Measurements from ENCODE around the gene CDK14.

CDK14 gene

DNA sequence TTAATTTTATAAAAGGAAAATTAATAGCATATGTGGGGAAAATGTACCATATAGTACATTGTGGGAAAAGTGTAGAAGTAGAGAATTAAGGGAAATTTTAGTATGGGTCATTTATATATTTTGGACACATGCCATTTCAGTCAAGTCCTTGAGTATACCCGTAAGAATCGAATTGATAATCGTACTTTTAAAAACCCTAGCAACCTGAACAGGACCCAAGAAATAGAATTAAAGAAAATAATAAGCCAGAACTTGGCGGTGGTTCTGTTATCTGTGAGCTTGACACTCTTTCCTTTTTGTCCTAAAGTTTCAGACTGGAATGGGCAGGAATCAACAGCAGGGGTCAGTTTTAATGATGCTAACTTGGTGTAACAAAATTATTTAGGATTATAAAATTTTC, 221.0 kb downstream of the CDK14 start:
- no peak for DNase-seq

DNA sequence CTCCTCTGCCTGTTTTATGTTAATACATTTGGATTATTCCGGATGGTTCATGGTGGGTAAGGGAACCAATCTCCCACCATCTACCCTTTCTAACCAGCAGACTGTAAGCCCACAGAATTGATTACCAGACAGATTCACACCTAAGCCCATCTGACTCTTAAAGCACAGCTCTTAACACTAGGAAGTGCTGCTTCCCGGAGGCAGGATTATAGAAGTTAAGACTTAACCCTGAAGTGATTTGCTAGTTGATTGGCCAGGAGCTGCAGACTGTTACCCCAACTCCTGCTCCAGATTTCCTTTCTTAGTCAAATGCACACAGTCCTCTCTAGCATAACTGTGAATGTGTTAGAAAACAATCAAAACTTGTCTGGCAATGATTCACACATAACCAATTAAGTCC, 221.7 kb downstream of the CDK14 start:
- DNase-seq = no peak

DNA sequence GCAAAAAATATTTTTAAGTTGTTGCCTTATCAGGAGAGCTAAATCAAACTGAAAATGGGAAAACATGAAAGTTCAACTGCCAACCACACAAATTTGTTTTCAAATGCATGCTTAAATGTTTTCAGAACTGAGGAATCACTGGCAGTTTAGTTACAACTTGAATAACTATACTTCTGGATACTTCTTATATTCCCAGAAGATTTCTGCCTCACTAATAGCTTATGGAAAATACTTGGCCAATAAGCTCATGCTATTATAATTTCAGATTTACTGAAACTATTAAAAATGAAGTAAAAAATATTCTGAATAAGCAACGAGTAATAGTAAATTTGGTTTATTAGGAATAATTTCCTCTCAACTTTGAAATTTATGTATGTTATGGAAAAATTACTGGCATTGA, 222.2 kb downstream of the CDK14 start:
- DNase-seq = no peak

DNA sequence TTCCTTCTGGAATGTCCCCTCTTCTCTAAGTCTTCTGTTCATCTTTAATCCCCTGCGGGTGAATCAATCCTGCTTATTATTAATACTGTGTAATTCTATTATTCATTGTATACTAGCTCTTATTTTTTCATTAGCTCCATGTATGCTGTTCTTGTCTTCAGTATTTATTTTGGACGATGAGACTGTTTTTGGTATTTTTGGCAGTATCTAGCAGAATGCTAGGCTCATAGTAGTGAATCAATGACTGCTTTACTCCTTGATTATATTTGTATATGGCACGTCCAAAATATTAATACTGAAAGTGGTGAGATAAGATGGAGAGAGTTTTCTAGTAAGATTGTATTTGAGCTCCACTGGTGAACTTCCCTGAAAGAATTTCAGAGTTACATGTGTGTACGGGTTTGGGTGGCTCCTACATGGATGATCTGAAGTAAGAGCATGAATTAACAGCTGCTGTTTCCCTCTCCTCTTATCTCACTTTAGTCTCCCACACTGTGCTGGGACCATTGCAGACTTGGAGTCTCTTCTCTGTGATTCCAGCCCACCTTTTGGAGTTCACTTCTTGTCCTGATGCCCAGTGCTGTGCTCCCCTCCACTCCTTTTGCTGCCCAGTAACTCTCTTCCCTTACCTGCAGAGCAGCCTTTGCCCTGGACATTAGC, 226.0 kb downstream of the CDK14 start:
- DNase-seq = no peak

DNA sequence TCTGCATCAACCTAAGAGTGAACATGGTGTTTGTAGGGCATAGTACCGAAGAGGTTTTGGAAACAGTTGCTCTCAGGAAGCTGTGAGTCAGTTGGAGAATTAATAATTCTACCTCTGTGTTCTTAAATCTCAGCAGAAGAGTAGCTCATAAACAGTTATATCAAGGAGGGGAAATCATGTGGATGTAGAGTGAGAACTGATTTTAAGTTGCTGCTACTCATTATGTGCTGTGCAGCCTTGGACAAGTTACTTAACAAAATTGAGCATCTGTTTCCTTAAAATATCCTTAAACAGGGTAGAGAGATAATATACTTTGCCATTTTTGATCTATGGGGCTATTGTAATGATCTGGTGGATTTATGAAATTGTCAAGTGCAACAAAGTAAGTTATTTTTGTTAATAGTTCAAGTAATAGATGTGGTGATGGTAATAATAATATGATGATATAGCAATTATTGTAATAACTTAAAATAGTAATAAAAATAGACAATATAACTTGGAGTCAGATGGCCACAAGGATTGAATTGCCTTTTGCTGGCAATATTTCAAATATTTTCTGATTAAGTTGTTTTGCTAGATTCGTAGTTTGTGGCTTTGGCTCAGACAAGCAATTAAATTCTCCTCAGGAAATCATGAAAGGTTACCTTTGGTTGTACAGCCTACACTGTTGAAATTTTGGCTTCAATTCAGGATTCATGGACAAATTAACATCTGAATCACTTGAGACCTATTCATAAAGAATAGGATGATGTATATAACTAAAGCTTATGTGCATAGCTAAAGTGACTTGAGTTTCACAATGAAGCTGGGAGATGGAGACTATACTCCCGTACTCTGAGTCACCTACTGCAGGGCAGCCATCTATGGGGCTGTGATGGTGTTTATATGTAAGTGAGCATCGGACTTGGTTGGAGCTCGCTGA, 228.5 kb downstream of the CDK14 start:
- no peak for DNase-seq

DNA sequence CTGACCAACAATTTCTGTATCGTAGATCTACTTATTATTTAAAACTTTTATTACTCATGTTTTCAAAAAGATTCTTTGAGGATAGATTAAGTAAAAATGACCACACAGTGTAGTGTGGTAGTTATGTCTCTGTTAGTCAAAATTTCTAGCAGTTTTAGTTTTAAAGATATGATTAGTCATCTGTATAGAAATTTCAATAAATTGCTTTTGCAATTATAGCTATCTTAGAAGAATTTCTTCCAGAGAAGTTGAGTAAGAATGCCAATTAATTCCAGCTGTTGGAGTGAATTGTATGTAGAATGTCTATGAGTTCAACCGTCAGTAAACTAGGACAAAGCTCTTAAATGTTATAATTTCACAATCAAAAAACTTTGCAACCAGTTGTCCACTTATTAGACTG, 229.7 kb downstream of the CDK14 start:
- no peak for DNase-seq

DNA sequence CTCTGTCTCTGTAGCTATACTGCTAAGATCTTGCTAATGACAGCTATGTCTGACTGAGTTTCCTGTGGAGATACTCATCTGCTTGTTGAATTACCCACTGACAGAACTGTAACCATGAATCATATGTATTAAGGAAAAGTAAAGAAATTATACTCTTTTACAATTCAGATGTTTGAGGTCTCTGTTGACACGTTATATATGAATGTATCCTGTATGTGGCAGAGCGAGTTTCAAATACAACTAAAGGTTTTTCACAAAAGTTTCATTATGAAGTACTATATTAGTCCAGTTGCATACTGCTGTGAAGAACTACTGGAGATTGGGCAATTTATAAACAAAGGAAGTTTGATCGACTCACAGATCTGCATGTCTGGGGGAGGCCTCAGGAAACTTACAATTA, 232.5 kb downstream of the CDK14 start:
- no peak for DNase-seq

DNA sequence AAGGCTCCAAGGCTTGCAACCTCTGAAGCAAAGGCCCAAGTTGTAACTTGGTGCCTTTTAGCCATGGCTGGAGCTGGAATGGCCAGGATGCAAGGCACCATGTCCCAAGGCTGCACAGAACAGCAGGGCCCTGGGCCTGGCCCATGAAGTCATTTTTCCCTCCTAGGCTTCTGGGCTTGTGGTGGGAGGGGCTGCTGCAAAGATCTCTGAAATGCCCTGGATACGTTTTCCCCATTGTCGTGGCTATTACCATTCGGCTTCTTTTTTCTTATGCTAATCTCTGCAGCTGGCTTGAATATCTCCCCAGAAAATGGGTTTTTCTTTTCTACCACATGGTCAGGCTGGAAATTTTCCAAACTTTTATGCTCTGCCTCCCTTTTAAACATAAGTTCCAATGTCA, 234.2 kb downstream of the CDK14 start:
- no peak for DNase-seq

DNA sequence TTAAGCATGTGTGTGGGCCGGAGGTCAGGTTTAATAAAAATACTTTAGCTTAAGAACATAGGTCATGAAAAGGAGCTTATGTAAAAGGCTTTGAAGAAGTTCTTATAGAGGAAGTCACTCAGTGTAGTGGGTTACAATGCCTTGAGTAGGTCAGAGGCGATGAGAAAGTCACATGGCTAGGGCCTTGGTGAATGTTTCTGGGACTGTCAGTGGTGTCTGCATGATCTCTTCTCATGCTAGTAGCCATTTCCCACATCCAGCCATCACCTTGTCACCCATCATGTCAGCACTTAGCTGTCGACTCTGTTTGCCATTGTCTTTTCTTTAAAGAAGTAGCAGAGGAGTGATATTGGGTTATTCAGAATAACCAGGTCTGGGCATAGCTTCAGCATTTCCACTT, 236.6 kb downstream of the CDK14 start:
- no peak for DNase-seq

DNA sequence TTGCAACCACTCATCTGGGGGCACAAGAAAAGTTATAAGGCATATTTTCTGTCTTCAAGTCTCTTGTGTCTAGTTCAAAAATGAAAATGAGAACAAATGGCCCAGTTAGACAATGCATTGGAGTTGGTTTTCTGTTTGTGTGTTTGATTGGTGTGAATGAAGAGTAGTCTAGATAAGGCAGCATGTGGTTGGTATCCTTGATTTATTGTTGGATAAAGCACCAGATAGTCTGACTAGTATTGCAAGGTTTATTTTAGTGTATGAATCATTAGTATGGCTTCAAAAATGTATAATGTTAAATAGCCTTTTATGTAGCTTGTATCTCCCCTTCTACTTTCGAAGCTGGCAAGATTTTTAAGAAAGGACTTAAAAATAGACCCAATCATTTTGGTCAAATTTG, 237.3 kb downstream of the CDK14 start:
- DNase-seq = no peak

DNA sequence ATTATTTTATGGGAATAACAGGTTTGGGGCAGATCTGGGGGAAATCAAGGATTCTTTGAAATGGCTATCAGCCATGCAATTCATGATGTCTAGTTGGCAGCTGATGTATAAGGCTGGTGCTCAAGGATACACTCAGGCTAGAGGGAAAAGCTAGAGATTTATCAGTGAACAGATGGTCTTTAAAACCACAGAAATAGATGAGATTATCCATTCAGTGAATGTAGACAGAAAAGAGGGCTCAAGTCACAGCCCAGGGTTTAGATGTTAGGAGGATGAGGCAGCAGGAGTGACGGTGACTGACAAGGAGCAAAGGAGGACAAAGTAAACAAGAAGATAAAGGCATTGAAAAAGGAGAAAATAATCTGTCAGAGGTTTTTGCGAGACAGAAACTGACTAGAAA, 238.7 kb downstream of the CDK14 start:
- no peak for DNase-seq

DNA sequence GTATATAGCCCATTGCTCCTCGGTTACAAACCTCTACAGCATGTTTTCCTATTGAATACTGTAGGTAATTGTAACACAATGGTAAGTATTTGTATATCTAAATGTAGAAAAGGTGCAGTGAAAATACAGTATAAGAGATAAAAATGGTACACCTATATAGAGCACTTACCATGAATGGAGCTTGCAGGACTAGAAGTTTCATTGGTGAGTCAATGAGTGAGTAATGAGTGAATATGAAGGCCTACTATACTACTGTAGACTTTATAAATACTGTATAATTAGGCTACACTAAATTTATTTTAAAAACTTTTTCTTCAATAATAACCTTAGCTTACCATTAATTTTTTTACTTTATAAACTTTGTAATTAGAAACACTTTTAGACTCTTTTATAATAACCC, 239.7 kb downstream of the CDK14 start:
- no peak for DNase-seq

DNA sequence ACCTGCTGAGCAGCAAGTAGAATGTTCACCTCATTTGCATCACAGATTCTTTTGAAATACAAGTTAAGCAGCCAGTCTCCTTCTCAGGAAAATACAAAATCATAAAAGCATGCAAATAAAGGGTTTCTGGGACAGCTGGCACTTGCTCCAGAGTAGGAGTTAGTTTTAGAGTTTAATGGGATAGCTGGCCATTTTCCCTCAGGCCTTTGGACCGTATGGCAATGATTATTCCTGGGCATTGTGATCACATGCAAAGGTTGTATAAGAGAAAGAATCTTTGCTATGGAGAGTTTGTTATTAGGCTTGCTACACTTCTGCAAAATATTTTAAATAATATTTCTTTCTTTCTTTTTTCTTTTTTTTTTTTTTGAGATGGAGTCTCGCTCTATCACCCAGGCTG, 240.8 kb downstream of the CDK14 start:
- DNase-seq = no peak

DNA sequence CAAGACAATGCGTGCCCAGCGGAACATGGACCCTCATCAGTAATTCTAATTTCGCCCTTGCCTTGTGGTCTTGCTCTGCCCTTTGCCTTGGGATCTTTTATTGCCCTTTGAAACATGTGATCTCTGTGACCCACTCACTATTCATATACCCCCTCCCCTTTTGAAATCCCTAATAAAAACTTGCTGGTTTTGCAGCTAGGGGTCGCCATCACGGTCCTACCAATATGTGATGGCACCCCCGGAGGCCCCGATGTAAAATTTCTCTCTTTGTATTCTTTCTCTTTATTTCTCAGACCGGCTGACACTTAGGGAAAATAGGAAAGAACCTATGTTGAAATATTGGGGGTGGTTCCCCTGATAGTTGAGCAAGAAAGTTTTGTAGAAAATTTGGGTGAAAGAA, 242.7 kb downstream of the CDK14 start:
- DNase-seq = no peak

DNA sequence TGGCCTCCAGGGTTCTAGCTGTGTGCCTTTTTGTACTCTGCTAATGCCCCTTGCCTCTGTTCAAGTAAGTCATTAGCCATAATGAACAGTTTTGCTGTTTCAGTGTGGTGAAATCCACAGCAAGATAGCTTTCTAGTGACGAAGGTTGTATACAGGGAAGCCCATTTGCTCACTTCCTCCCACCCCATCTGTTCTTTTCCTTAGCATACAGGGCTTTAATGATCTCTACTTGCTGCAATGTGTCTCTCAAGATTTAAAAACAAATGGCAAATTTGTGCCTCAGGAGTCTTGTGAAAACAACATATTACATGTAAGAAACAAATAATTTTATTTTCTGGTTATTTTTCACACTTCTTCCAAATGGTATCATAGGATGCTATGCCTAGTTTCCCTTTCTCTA, 243.2 kb downstream of the CDK14 start:
- no peak for DNase-seq

DNA sequence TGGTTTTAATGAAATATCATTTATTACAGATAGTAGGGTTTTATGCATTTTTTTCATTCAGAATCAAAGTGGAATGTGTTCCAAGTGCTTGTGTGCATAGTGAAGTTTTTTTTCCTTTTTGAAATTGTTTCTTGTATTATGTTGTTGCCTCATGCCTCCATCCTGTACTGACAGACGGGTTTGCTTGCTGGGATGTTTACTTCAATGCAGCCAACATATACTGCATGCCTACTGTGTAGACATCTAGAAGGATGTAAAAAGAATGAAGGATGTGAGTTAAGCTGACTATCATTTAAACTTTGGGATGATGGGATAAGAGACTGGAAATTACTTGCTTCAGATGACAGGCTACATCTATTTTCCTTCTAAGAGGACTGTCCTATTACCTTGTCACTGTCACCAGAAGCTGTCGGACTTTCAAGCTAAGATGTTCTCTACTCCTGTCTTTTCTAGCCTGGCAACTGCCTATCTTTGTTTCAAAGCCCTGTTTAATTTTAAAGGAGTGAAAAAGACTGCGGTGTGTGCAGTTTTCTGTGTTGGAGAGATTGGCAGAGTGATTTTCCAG, 243.7 kb downstream of the CDK14 start:
- no peak for DNase-seq

DNA sequence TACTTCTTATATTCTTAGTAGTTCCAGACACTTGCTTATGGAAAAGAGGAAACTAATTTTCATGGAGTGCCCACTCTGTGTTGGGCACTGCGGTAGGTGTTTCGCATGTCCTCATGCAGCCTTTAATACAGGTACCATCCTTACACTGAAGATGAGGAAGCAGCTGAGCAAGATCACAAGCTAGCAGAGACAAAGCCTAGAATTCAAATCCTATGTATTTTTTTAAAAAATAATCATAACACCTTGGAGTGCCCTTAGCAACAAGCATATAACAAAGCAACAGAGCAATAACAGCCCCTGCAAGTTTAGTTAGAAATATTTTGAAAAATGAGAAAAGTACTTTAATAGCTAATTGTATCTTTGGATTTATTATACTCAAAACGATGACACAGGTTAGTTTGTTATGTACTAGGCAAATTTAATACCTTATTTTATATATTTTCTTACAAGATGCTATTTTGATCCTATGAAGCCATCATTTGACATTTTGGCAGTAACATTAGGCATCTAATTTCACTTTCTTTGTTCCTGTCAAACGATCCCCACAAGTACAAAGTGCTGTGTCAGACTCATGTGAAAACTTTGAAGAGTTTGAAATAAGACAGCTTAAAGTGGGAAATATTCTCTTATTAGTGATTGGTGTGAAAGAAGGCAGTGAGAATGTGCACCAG, 245.8 kb downstream of the CDK14 start:
- DNase-seq = no peak

DNA sequence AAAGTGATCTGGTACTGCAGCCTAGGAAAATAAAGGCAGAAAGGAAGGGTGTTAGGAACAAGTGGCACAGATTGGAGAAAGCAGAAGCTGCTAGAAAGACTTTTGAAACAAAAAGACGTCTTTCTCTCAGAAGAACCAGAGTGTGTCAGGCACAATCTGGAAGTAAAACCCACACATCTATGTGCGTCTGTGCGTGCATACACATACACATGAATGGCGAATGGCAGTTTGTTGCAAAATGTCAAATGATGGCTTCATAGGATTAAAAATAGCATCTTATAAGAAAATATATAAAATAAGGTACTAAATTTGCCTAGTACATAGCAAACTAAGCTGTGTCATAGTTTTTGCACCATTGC, 246.3 kb downstream of the CDK14 start:
- no peak for DNase-seq

DNA sequence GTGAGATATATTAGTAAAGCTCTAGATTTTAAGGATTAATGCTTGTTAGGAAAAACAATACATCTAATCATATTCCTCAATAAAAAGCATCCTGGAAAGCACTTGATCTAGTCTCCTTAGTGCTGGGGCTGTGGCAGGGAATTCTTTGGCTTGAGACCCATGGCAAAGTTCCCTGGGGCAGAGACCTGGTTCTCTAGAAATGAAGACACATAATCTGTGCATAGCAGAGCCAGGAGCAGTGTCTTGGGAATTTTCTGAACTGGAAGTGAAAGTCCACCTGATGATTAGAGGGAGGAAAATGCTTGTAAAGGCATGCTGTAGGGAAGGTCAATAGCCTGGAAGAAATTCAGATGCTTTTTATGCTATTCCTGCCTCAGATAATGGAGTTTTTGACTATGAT, 247.4 kb downstream of the CDK14 start:
- no peak for DNase-seq

DNA sequence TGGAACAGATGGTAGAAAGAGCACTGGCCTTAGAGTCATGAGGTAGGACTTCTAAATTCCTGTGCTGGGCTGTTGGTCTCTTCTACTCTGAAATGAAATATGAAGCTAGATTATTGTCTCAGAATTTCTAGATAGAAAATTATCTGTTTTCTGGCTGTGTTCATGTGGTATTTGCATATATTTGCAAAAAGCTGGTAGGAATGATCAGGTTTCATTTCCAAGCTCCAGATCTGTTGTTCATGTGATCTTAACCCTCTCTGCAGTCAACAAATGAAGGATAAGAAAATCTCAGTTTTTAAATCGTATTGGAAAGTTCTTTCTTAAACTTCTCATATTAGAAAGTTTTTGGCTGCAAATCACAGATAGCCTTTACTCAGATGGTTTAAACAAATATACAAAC, 248.3 kb downstream of the CDK14 start:
- DNase-seq = no peak

DNA sequence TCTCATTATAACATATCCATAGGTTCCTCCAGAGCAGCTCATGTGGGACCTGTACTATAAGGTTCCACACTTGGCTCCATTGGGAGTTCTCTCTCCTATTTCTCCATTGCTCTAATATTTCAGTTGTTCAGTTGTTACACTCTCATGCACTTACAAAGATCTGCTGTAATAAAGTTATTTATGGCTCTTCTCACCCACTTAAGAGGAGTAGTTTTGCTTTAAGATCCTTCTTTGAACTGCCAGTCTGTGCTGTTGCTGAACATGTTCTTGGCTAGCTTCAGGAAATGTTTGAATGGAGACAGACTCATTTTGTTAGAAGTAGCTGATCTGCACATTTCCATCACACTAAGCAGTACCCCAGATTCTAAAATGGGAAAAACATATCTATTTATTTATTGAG, 250.1 kb downstream of the CDK14 start:
- DNase-seq = no peak

DNA sequence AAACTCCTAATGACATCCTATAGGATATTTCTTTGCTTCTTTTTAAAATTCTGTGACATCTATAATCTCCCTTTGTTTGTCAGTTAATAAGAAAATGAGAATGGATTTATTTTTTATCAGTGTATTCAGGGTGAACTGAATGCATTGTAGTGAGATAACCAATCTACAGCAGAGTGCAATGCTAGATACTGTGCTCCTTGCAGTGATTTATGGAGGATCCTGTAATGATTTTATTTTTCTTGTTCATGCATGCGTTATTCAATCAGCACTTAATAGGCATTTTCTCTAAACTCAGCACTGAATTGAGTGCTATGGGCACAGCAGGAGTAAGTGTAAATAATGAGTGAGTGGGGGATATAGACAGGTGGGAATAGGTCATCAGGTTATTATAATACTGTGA, 253.9 kb downstream of the CDK14 start:
- DNase-seq = no peak

DNA sequence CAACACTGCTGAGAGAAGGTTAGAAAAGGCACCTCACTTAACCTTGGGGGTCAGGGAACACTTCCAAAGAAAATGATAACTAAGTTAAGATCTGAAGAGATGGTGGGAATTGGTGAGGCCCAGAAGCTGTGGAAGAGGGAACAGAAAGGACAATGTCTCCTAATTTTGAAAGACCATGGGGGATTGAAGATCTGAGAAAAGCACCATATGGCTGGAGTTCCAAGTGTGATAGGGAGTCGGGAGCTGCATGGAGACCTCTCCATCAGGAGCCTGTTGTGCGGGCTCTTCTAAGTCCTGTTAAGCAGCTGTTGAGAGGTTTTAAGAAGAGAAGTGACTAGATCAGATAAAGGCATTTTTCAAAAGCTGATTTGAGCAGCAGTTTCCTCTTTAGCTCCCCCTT, 254.3 kb downstream of the CDK14 start:
- DNase-seq = no peak

DNA sequence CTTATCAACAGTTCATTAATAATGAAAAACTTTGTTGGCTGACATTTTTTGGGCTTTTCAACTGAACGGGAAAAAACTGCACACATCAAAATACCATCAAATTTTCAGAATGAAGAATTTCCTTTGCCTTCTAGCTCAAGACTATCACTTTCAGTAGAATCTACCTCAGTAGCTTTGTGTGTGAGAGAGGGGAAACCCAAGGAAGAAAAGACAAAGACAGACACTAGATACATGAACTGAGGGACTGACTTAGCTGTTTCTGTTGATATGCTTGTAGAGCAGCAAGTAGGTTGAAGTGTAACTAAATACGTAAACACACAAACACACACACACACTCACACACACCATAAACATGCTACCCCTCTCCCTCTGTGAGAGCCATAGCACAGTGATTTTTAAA, 257.1 kb downstream of the CDK14 start:
- DNase-seq = no peak
